Activated CD4-positive, alpha-beta T cell treated with anti-CD3 and anti-CD28 coated beads, Interleukin-2, amount 50 U/mL, for 16 hours (primary cell): ENCODE results near the gene TMEM182.

Source experiments
- DNase-seq: peaks from one replicate; pipeline ENCODE4 v3.0.0-alpha.2; 2020

TMEM182 gene

GRCh38 chr2:102803041-102803896 lies 41.4 kb downstream of the TMEM182 start:
- DNase-seq = peak; percentile 9

- DNase-seq = no peak
These were observed 42.0 kb downstream of the TMEM182 start for GRCh38 chr2:102803897-102804217.

GRCh38 chr2:102806250-102806837 lies 44.5 kb downstream of the TMEM182 start:
- DNase-seq = peak; percentile 51

GRCh38 chr2:102809291-102810189 lies 47.7 kb downstream of the TMEM182 start:
- peak; percentile 1 for DNase-seq

- DNase-seq = no peak
These were observed 53.5 kb downstream of the TMEM182 start for GRCh38 chr2:102815285-102815684.

GRCh38 chr2:102826904-102827303 lies 65.1 kb downstream of the TMEM182 start:
- no peak for DNase-seq

- DNase-seq = no peak
These were observed 71.0 kb downstream of the TMEM182 start for GRCh38 chr2:102832789-102833188.

DNA sequence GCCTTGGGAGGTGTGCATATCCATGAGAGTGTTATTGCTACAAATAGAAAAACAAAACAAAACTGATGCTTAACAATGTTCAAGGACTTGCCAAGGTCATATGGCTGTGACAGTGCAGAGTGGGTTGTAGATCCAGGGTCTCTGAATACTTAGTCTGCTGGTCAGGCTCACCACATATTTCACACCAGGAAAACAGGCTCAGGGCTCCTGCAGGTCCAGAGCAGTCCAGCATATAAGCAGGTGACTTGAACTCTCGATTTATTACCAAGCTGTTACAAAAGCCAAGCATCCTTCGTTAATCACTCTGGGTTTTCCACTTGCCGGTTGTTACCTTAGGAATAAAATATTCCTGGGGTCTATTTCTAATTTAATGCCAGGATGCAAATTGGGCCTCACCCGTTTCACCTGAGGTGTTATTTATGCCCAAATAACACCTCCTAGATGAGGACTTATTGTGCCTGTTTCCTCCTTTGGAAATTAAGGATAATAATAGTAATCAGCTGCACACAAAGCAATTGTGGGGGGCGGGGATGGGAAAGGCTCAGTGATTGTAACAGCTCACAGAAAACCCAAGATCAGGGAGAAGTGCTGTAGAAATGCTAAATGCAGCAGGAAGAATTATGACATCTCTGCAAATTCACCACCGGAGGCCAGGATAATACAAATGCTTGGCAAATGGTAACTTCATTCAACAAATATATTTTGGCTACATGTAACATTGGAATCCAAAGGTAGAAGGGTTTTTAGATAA lies 72.9 kb downstream of the TMEM182 start:
- DNase-seq = no peak

- no peak for DNase-seq
These were observed 75.9 kb downstream of the TMEM182 start for GRCh38 chr2:102837626-102838198.

DNA sequence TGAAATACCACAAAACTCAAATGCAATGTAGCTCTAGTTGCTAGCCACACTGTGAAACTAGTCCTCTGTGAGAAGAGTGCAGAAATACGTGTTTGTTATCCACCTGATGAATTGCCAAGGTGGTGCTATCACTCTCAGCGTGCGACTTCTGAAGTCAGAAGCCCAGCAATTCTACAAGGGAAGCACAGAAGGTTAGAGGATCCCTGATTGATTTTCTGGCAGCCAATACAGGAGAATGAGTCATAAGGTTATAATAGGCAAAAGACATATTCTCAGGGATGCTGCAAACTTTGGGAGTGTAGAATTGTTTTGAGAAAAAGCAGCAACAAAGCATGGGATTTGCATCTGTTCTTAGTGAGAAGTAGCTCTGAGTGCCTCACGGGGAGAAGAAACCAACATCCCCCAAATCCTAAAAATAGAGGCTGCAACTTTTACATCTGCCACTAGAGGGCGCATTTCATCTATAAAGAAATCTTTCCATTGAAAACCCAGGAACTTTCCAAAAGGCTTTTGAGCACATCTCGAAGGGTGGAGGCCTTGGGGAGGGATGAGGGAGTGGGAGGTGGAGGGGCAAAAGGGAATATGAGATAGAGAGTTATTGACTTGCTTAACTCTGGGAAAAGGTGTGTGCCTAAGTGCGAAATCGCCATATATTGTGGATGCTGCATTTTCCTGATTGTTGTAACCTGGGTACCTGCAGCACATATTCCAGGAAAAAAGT lies 78.0 kb downstream of the TMEM182 start:
- peak; percentile 26 for DNase-seq

GRCh38 chr2:102841107-102841840 lies 79.4 kb downstream of the TMEM182 start:
- DNase-seq = peak; percentile 50

- DNase-seq = no peak
These were observed 82.1 kb downstream of the TMEM182 start for GRCh38 chr2:102843764-102844443.

GRCh38 chr2:102844911-102845310 lies 83.1 kb downstream of the TMEM182 start:
- DNase-seq = no peak

- DNase-seq = peak; percentile 8
These were observed 86.6 kb downstream of the TMEM182 start for GRCh38 chr2:102848366-102848839.

- DNase-seq = no peak
These were observed 89.1 kb downstream of the TMEM182 start for GRCh38 chr2:102850888-102851287.

DNA sequence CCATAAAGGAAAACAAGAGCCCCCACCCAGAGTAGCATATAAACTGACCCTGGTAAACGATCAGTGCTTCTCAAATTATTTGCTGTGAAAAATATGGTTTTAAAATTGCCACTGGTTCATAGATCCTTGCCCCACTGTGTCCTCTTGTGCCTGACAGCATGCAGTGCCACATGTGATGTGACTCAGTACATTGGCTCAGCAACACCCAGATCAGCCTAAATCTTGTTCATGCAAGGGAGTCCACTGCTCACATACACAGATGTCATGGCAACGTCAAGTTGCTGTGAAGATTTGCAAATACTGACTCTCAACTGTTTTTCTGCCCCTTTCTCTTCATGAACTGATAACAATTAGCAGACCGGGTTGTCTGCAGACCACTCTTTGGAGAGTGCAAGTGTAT lies 91.0 kb downstream of the TMEM182 start:
- no peak for DNase-seq
